DND-41 (cell line): ENCODE results near the gene ZMIZ1.

Source experiments
- ATAC-seq: fragments of 200-7000 bp; cut with Tn5 transposase; 3 replicates; pipeline ENCODE4 v1.9.1; 2021; ENCODE audit warnings: low read depth; ENCODE audit not compliant: insufficient read depth
- DNase-seq: peaks from one replicate; pipeline ENCODE4 v3.0.0-alpha.2; 2020
- H2AFZ ChIP-seq: 2 replicates; pipeline ENCODE4 v1.6.0; 2012; ENCODE audit warnings: low read depth, low read length
- H3K27ac ChIP-seq: 2 replicates; pipeline ENCODE4 v1.5.1; 2012; ENCODE audit warnings: low read length, inconsistent platforms
- H3K27me3 ChIP-seq: fragments of 200-600 bp; sonication (generic); 2 replicates; pipeline ENCODE4 v1.6.0; 2012; ENCODE audit warnings: low read length, mild to moderate bottlenecking, inconsistent platforms; ENCODE audit not compliant: insufficient read depth, poor library complexity
- H3K36me3 ChIP-seq: 2 replicates; pipeline ENCODE4 v1.5.1; 2012; ENCODE audit warnings: low read length, inconsistent platforms; ENCODE audit not compliant: insufficient read depth
- H3K4me1 ChIP-seq: 2 replicates; pipeline ENCODE4 v1.5.1; 2012; ENCODE audit warnings: mild to moderate bottlenecking, low read length; ENCODE audit not compliant: insufficient read depth
- H3K4me2 ChIP-seq: 2 replicates; pipeline ENCODE4 v1.6.0; 2012; ENCODE audit warnings: mild to moderate bottlenecking, moderate library complexity, low read length, inconsistent platforms; ENCODE audit not compliant: insufficient read depth
- H3K4me3 ChIP-seq, 2 experiments: fragments of 200-600 bp in 1 of 2; shearing (Covaris generic) in 1 of 2; 2 replicates each; pipeline ENCODE4 v1.5.1; 2012 to 2016; ENCODE audit warnings: inconsistent platforms in 2 of 2, low read length in 2 of 2, mild to moderate bottlenecking in 2 of 2, low read depth in 1 of 2, moderate library complexity in 1 of 2
- H3K79me2 ChIP-seq: 2 replicates; pipeline ENCODE4 v1.6.0; 2012; ENCODE audit warnings: low read length, inconsistent platforms; ENCODE audit not compliant: insufficient read depth
- H3K9ac ChIP-seq: 2 replicates; pipeline ENCODE4 v1.6.0; 2012; ENCODE audit warnings: low read depth, mild to moderate bottlenecking, inconsistent platforms, low read length, moderate library complexity
- H3K9me3 ChIP-seq: 2 replicates; pipeline ENCODE4 v1.5.1; 2012; ENCODE audit warnings: low read length, moderate library complexity, mild to moderate bottlenecking, inconsistent platforms; ENCODE audit not compliant: insufficient read depth, severe bottlenecking
- H4K20me1 ChIP-seq: 2 replicates; pipeline ENCODE4 v1.6.0; 2012; ENCODE audit warnings: low read length; ENCODE audit not compliant: insufficient read depth
- CTCF ChIP-seq: IDR thresholded peaks from 2 replicates; pipeline ENCODE4 v1.5.1; 2012; ENCODE audit warnings: borderline replicate concordance, low read length, moderate library complexity, mild to moderate bottlenecking; ENCODE audit not compliant: poor library complexity, severe bottlenecking; ENCODE audit errors: extremely low read depth
- EZH2 ChIP-seq: IDR thresholded peaks from 3 replicates; pipeline ENCODE4 v1.6.1; 2012; ENCODE audit warnings: borderline replicate concordance, low read depth, mild to moderate bottlenecking, moderate library complexity, low read length, inconsistent platforms; ENCODE audit not compliant: severe bottlenecking

The ZMIZ1 gene

GRCh38 chr10:79165070-79165778 is 96.5 kb downstream of the ZMIZ1 start:
- DNase-seq (no peak), ATAC-seq (no peak)
- Histone ChIP-seq H3K4me3 (no peak overlapping the region), H3K4me2 (no peak overlapping the region), H3K9ac (no peak overlapping the region), H3K4me1 (no peaks in the 10 kb centered on the region), H3K36me3 (peaks cover 50% of the 10 kb centered on the region), H3K9me3 (no peaks in the 10 kb centered on the region), H3K79me2 (0 out of 2 replicates have a peak, but pooled peaks cover 4% of the 10 kb centered on the region), H4K20me1 (peaks cover 43% of the 10 kb centered on the region), H3K27ac (no peak overlapping the region), H3K27me3 (no peaks in the 10 kb centered on the region), H2AFZ (no peak overlapping the region)
- TF ChIP-seq EZH2: no peak
- TF ChIP-seq CTCF: no peak

- H3K36me3 ChIP-seq: peaks cover 44% of the 10 kb centered on the region
- DNase-seq (no peak), ATAC-seq (no peak)
- H4K20me1 ChIP-seq: peaks cover 32% of the 10 kb centered on the region
- H3K9ac ChIP-seq: no peak overlapping the region
- H3K79me2 ChIP-seq: no peaks in the 10 kb centered on the region
- no peak overlapping the region for H3K27ac ChIP-seq
- H3K4me3 ChIP-seq: no peak overlapping the region
- no peaks in the 10 kb centered on the region for H3K9me3 ChIP-seq
- no peak overlapping the region for H3K4me2 ChIP-seq
- H3K27me3 ChIP-seq: no peaks in the 10 kb centered on the region
- TF ChIP-seq CTCF (no peak), EZH2 (no peak)
- no peaks in the 10 kb centered on the region for H3K4me1 ChIP-seq
- no peak overlapping the region for H2AFZ ChIP-seq
Measured at GRCh38 chr10:79166312-79166721, 97.6 kb downstream of the ZMIZ1 start.

- no peak overlapping the region for H3K4me3 ChIP-seq
- no peak for DNase-seq
- no peaks in the 10 kb centered on the region for H3K79me2 ChIP-seq
- TF ChIP-seq CTCF: no peak
- TF ChIP-seq EZH2: no peak
- no peaks in the 10 kb centered on the region for H3K4me1 ChIP-seq
- no peaks in the 10 kb centered on the region for H3K9me3 ChIP-seq
- no peaks in the 10 kb centered on the region for H3K27me3 ChIP-seq
- H3K27ac ChIP-seq: no peak overlapping the region
- peaks cover 28% of the 10 kb centered on the region for H4K20me1 ChIP-seq
- ATAC-seq: no peak
- no peak overlapping the region for H3K4me2 ChIP-seq
- H3K9ac ChIP-seq: no peak overlapping the region
- H3K36me3 ChIP-seq: peaks cover 44% of the 10 kb centered on the region
- no peak overlapping the region for H2AFZ ChIP-seq
Measured at GRCh38 chr10:79166741-79167140, 98.0 kb downstream of the ZMIZ1 start.

GRCh38 chr10:79167537-79167936 is 98.8 kb downstream of the ZMIZ1 start:
- peaks cover 27% of the 10 kb centered on the region for H4K20me1 ChIP-seq
- H3K36me3 ChIP-seq: peaks cover 39% of the 10 kb centered on the region
- no peaks in the 10 kb centered on the region for H3K4me1 ChIP-seq
- no peak overlapping the region for H3K27ac ChIP-seq
- no peak for ATAC-seq
- DNase-seq: no peak
- no peak overlapping the region for H3K4me2 ChIP-seq
- no peak overlapping the region for H2AFZ ChIP-seq
- TF ChIP-seq CTCF (no peak), EZH2 (no peak)
- no peak overlapping the region for H3K9ac ChIP-seq
- H3K27me3 ChIP-seq: no peaks in the 10 kb centered on the region
- no peaks in the 10 kb centered on the region for H3K79me2 ChIP-seq
- no peak overlapping the region for H3K4me3 ChIP-seq
- H3K9me3 ChIP-seq: no peaks in the 10 kb centered on the region
